PC-3 (cell line): ENCODE data around the gene TFE3.

Experiments
- EZH2 ChIP-seq: fragments of 300-600 bp; sonication (generic); IDR thresholded peaks from one replicate; pipeline ENCODE4 v1.6.1; 2017; ENCODE audit warnings: antibody characterized with exemption, mild to moderate bottlenecking, low read length; ENCODE audit not compliant: unreplicated experiment
- EZH2phosphoT487 ChIP-seq: fragments of 300-600 bp; sonication (generic); IDR thresholded peaks from 2 replicates; pipeline ENCODE4 v1.6.1; 2018; ENCODE audit warnings: mild to moderate bottlenecking, antibody characterized with exemption, low read length, borderline replicate concordance
- TF ChIP-seq, protein P1 (sequence below): fragments of 300-600 bp; sonication (generic); conservative IDR thresholded peaks from 2 replicates; pipeline ENCODE4 v1.5.1; 2017; ENCODE audit warnings: antibody characterized with exemption, low read depth, mild to moderate bottlenecking, low read length

DNA sequence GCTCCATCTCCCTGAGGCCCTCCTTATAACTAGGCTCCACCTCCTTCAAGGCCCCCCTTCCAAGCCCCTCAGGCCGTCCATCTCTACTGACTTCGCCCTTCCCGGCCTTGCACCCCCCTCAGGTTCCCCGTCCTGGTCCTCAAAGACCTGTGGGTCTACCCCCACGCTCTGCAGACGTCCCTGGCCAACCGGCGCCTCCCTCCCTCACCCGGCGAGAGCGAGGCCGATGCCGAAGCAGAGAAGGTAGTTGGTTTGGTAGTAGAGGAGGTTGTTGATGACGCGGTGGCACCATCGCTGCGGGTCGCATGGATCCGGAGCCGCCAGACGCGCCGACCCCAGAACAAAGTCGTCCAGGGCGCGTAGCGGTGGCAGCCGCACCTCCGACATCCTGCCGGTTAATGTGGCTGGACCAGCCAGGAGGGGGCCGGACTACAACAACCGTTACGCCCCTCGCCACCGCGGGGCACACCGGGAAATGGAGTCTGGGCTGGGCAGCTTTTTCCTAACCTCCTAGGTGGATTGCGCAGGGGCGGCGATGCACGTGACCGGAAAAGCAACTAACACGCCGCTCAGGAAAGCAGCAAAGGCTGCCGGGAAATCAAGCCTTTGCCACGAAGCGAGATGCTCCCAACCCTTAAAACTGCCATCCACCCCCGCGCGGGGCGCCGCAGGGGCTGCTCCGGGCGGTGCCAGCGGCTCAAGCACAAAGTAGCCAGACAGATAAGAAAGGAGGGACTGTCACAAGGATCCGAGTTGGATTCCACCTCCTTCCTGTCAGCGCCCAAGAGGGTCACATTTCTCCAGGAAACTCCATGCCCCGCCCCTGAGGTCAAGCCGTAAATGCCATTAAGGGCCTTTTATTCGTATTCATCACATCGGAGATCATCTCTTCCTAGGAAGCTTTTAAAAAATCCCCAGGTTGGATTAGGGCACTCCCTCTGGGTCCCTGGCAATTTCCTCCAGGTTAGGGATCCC lies 30.7 kb upstream of the TFE3 start, which contains the start of gene PRAF2:
- TF ChIP-seq, protein P1, sequence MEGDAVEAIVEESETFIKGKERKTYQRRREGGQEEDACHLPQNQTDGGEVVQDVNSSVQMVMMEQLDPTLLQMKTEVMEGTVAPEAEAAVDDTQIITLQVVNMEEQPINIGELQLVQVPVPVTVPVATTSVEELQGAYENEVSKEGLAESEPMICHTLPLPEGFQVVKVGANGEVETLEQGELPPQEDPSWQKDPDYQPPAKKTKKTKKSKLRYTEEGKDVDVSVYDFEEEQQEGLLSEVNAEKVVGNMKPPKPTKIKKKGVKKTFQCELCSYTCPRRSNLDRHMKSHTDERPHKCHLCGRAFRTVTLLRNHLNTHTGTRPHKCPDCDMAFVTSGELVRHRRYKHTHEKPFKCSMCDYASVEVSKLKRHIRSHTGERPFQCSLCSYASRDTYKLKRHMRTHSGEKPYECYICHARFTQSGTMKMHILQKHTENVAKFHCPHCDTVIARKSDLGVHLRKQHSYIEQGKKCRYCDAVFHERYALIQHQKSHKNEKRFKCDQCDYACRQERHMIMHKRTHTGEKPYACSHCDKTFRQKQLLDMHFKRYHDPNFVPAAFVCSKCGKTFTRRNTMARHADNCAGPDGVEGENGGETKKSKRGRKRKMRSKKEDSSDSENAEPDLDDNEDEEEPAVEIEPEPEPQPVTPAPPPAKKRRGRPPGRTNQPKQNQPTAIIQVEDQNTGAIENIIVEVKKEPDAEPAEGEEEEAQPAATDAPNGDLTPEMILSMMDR: no peak
- no peak for TF ChIP-seq EZH2
- TF ChIP-seq EZH2phosphoT487: no peak
